Measurements from ENCODE around the gene ANKRD45. TPM values are rescaled to one million over a fixed set of nuclear protein-coding genes. Genes with fewer than 3 reads are reported as not detected.
A peak's percentile ranks its signal among the peaks of the same experiment; 100 is the strongest.
"Not testable (repeated sequence)": the region's sequence is repeated elsewhere in the genome, so short reads cannot be mapped to it uniquely, and the experiment has no call there.

The ANKRD45 gene
- total RNA-seq, 1 experiment from 2014 or later = not detected

GRCh38 chr1:173635116-173635515 is 34.5 kb downstream of the ANKRD45 start, which contains the start of gene TEX50:
Gene TEX50 (plus strand): TSS chr1:173635338. CDS start chr1:173635522, 184 bp downstream.
- POLR2A ChIA-PET = interaction anchor here (0.6 to 2.0 kb wide), 2 partner anchors 152 to 157 kb away, joined by 3 to 13 read pairs; partner anchors contain the start of gene PRDX6
- Mint-ChIP-seq H3K27ac (ENCODE audit: low read depth, unreplicated experiment) (peak within 1 kb of the TSS; percentile 49), H3K9me3 (ENCODE audit: unreplicated experiment) (peaks cover 33% of the 10 kb centered on the region), H3K4me3 (ENCODE audit: unreplicated experiment) (no peak within 1 kb of the TSS), H3K4me1 (ENCODE audit: insufficient read depth, unreplicated experiment) (no peaks in the 10 kb centered on the region), H3K36me3 (ENCODE audit: insufficient read depth, unreplicated experiment) (no peaks in the 10 kb centered on the region), H3K27me3 (ENCODE audit: insufficient read depth, unreplicated experiment) (no peaks in the 10 kb centered on the region)
- BruUV-seq (replicated peaks) = no TSS peak
- TF ChIP-seq, protein P1, sequence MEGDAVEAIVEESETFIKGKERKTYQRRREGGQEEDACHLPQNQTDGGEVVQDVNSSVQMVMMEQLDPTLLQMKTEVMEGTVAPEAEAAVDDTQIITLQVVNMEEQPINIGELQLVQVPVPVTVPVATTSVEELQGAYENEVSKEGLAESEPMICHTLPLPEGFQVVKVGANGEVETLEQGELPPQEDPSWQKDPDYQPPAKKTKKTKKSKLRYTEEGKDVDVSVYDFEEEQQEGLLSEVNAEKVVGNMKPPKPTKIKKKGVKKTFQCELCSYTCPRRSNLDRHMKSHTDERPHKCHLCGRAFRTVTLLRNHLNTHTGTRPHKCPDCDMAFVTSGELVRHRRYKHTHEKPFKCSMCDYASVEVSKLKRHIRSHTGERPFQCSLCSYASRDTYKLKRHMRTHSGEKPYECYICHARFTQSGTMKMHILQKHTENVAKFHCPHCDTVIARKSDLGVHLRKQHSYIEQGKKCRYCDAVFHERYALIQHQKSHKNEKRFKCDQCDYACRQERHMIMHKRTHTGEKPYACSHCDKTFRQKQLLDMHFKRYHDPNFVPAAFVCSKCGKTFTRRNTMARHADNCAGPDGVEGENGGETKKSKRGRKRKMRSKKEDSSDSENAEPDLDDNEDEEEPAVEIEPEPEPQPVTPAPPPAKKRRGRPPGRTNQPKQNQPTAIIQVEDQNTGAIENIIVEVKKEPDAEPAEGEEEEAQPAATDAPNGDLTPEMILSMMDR (IDR thresholded peaks at IDR 0.05; ENCODE audit: unreplicated experiment) = no peak
- CTCF ChIA-PET = interaction anchor here (1.2 to 1.8 kb wide), 2 partner anchors 10 to 204 kb away, joined by 3 to 8 read pairs; no protein-coding TSS in a partner anchor
- intact Hi-C loops (cut with micrococcal nuclease) = no loop called here
- no peak for DNase-seq (ENCODE audit: unreplicated experiment)

- no peaks in the 10 kb centered on the region for H3K36me3 Mint-ChIP-seq (ENCODE audit: insufficient read depth, unreplicated experiment)
- TF ChIP-seq, protein P1 (IDR thresholded peaks at IDR 0.05; ENCODE audit: unreplicated experiment) = no peak
- no TSS peak for BruUV-seq (replicated peaks)
- no peak overlapping the region for H3K4me3 Mint-ChIP-seq (ENCODE audit: unreplicated experiment)
- no peaks in the 10 kb centered on the region for H3K27me3 Mint-ChIP-seq (ENCODE audit: insufficient read depth, unreplicated experiment)
- no peak overlapping the region for H3K27ac Mint-ChIP-seq (ENCODE audit: low read depth, unreplicated experiment)
- DNase-seq (ENCODE audit: unreplicated experiment) = peak; percentile 10
- H3K4me1 Mint-ChIP-seq (ENCODE audit: insufficient read depth, unreplicated experiment) = no peaks in the 10 kb centered on the region
- ChIA-PET CTCF (interaction anchor here (0.7 to 2.0 kb wide), 3 partner anchors 10 to 688 kb away, joined by 4 to 6 read pairs (median 4); no protein-coding TSS in a partner anchor), POLR2A (interaction anchor here (0.7 kb wide), 1 partner anchor 129 kb away, joined by 3 read pairs; no protein-coding TSS in a partner anchor)
- intact Hi-C loops (cut with micrococcal nuclease) = no loop called here
- H3K9me3 Mint-ChIP-seq (ENCODE audit: unreplicated experiment) = peaks cover 21% of the 10 kb centered on the region
These were observed 40.8 kb downstream of the ANKRD45 start for GRCh38 chr1:173628888-173629287.

- Mint-ChIP-seq H3K4me3 (ENCODE audit: unreplicated experiment) (no peak overlapping the region), H3K4me1 (ENCODE audit: insufficient read depth, unreplicated experiment) (no peaks in the 10 kb centered on the region), H3K36me3 (ENCODE audit: insufficient read depth, unreplicated experiment) (no peaks in the 10 kb centered on the region), H3K9me3 (ENCODE audit: unreplicated experiment) (peaks cover 18% of the 10 kb centered on the region), H3K27me3 (ENCODE audit: insufficient read depth, unreplicated experiment) (no peaks in the 10 kb centered on the region), H3K27ac (ENCODE audit: low read depth, unreplicated experiment) (no peak overlapping the region)
- TF ChIP-seq, protein P1 (IDR thresholded peaks at IDR 0.05; ENCODE audit: unreplicated experiment) = no peak
- BruUV-seq (replicated peaks) = no TSS peak
- CTCF ChIA-PET = interaction anchor here (1.0 to 2.0 kb wide), 4 partner anchors 12 to 197 kb away, joined by 3 to 4 read pairs (median 4); no protein-coding TSS in a partner anchor
- DNase-seq (ENCODE audit: unreplicated experiment) = no peak
- intact Hi-C loops (cut with micrococcal nuclease) = no loop called here
- POLR2A ChIA-PET = interaction anchor here (0.8 to 1.0 kb wide), 2 partner anchors 9 to 22 kb away, joined by 3 read pairs; no protein-coding TSS in a partner anchor
These were observed 42.4 kb downstream of the ANKRD45 start for GRCh38 chr1:173627269-173627668.

- Mint-ChIP-seq H3K27me3 (ENCODE audit: insufficient read depth, unreplicated experiment) (no peaks in the 10 kb centered on the region), H3K4me3 (ENCODE audit: unreplicated experiment) (no peak overlapping the region), H3K9me3 (ENCODE audit: unreplicated experiment) (peaks cover 26% of the 10 kb centered on the region), H3K36me3 (ENCODE audit: insufficient read depth, unreplicated experiment) (no peaks in the 10 kb centered on the region), H3K27ac (ENCODE audit: low read depth, unreplicated experiment) (no peak overlapping the region), H3K4me1 (ENCODE audit: insufficient read depth, unreplicated experiment) (no peaks in the 10 kb centered on the region)
- DNase-seq (ENCODE audit: unreplicated experiment) = no peak
- ChIA-PET CTCF (no interaction called here), POLR2A (interaction anchor here (0.7 kb wide), 1 partner anchor 1258 kb away, joined by 3 read pairs; no protein-coding TSS in a partner anchor)
- BruUV-seq (replicated peaks) = no TSS peak
- TF ChIP-seq, protein P1 (IDR thresholded peaks at IDR 0.05; ENCODE audit: unreplicated experiment) = no peak
- intact Hi-C loops (cut with micrococcal nuclease) = no loop called here
These were observed 52.8 kb downstream of the ANKRD45 start for GRCh38 chr1:173616859-173617258.

GRCh38 chr1:173613086-173613485 is 56.6 kb downstream of the ANKRD45 start:
- H3K27ac Mint-ChIP-seq (ENCODE audit: low read depth, unreplicated experiment); H3K4me3 Mint-ChIP-seq (ENCODE audit: unreplicated experiment); DNase-seq (ENCODE audit: unreplicated experiment); H3K36me3 Mint-ChIP-seq (ENCODE audit: insufficient read depth, unreplicated experiment); POLR2A ChIA-PET; H3K4me1 Mint-ChIP-seq (ENCODE audit: insufficient read depth, unreplicated experiment); H3K27me3 Mint-ChIP-seq (ENCODE audit: insufficient read depth, unreplicated experiment); intact Hi-C loops (cut with micrococcal nuclease); BruUV-seq (replicated peaks): not testable (repeated sequence)
- CTCF ChIA-PET = interaction anchor here (0.6 kb wide), 1 partner anchor 868 kb away, joined by 3 read pairs; no protein-coding TSS in a partner anchor
- H3K9me3 Mint-ChIP-seq (ENCODE audit: unreplicated experiment) = peaks cover 10% of the 10 kb centered on the region
